ENCODE data around the gene HIGD1A.

DNA sequence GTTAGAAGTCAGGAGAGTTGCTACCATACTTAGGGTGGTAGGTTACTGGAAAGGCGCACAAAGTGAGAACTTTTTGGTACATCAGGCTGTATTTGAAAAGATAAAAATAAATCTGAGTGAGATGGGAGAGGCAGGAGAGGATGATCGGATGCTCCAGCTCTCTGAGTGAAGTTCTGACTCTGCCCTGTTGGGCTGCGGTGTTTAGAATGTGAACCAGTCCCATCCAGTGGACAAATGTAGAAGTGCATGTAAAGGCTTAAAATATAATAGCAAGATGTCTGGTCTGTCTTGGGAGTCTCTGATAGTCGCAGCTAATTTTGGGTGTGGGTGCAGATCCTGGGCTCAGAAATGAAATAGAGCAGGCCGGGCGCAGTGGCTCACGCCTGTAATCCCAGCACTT, 35.3 kb upstream of the HIGD1A start:
- TF ChIP-seq, protein P1, sequence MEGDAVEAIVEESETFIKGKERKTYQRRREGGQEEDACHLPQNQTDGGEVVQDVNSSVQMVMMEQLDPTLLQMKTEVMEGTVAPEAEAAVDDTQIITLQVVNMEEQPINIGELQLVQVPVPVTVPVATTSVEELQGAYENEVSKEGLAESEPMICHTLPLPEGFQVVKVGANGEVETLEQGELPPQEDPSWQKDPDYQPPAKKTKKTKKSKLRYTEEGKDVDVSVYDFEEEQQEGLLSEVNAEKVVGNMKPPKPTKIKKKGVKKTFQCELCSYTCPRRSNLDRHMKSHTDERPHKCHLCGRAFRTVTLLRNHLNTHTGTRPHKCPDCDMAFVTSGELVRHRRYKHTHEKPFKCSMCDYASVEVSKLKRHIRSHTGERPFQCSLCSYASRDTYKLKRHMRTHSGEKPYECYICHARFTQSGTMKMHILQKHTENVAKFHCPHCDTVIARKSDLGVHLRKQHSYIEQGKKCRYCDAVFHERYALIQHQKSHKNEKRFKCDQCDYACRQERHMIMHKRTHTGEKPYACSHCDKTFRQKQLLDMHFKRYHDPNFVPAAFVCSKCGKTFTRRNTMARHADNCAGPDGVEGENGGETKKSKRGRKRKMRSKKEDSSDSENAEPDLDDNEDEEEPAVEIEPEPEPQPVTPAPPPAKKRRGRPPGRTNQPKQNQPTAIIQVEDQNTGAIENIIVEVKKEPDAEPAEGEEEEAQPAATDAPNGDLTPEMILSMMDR (conservative IDR thresholded peaks at IDR 0.05; ENCODE audit: low read depth in 2 of 2): peak; percentile 58 to 59
- no peak for TF ChIP-seq EZH2 (IDR thresholded peaks at IDR 0.05; ENCODE audit: low read depth, unreplicated experiment)
- TF ChIP-seq EZH2phosphoT487 (IDR thresholded peaks at IDR 0.05; ENCODE audit: unreplicated experiment): no peak
- no peak for TF ChIP-seq POLR2AphosphoS5 (IDR thresholded peaks at IDR 0.05; ENCODE audit: low read depth)
- no peak for TF ChIP-seq NANOG (IDR thresholded peaks at IDR 0.05; ENCODE audit: borderline replicate concordance)
